Hindlimb muscle (tissue), 1 donor: ENCODE measurements around the gene SLC19A1. TPM values are rescaled to one million over a fixed set of nuclear protein-coding genes. Genes with fewer than 3 reads are reported as not detected.

ENCODE experiments used
- DNase-seq: peaks from one replicate; pipeline ENCODE4 v3.0.0-alpha.2; 2013
- polyA plus RNA-seq: library from polyadenylated mRNA; unstranded; fragments of 120-200 nt; gene quantifications from one replicate; pipeline ENCODE4 v1.2.1, GENCODE V29; 2013; ENCODE audit not compliant: insufficient read length

Gene SLC19A1
- polyA plus RNA-seq, 1 donor = 8.1 TPM

DNA sequence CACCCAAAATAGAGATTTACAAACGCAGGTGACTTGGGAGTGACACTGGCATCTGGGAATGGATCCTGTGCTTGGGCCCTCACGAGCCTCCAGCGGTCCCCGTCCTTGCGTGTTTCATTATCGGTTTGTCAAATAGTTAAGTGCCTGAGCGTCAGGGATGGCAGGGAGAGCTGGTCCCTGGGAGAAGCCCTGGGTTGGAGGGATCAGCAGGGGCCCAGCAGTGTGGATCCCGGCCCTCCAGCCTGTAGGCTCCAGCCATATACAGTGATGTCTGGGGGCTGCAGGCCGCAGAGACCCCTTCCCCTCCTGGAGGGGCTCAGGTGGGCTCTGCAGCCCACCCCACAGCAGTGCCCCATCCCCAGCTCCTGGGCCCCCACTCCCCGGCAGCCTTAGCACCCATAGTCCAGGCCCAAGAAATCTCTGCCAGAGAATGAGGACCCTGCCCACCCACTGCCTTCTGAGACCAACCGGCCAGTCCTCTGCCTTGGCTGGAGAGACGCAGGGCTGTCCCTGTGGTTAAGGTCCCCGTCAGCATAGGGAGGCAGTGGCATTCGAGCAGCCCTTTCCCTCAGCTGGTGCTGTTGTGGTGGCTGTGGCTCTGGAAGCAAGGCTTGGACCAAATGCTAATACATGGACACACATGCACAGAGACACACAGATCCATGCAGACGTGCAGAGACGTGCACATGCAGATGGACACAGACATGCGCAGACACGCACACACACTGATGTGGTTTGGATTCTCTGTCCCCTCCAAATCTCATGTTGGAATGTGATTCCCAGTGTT is 2.4 kb upstream of the SLC19A1 start:
- DNase-seq = no peak

DNA sequence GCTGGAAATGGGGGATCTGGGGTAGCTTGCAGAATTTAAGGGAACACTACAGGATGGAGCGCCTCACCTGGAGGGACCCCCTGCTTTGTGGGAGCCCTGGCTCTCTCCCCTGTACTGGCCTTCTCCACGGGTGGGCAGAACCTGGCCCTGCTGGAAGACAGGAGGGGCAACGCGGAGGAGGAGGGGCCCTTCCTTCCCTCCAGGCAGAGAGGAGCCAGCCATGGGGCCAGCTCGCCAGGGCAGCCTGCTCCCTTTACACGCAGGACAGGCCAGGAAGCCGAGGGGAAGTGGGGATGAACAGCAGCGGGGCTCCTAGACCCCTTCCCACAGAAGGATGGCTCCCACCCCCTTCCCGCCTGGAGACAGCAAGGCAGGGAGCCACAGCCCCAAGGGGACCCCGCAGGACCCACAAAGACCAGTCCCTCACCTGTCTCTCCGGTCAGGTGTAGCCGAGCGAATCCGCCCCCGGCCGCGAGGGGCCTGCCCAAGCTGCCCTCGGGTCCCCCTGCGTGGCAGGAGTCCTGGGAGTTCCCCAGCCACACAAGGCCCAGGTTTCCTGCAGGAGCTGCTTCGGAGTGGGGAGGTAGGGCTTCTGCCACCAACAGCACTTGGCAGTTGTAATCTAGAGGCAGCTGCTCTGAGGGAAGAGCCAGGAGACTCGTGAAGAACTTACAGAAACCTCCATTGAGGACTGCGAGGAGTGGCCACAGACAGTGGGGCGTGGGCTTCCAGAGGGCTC is 1.6 kb upstream of the SLC19A1 start:
- no peak for DNase-seq

DNA sequence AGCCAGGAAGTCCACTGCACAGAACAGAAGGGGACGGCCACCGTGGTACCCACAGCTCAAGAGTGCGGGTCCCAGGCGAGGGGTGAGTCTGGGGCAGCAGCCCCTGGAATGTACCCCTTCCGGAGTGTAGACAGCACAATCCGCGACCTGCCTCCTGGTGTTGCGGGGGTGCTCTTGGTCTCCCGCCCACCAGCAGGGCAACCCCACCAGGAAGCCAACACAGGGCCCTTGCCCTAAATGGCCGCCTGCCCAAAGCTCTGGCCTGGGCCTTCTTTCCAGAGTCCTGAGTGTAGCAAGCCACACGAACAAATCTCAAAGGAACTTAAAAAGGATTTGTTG is 1.1 kb upstream of the SLC19A1 start:
- no peak for DNase-seq

DNA sequence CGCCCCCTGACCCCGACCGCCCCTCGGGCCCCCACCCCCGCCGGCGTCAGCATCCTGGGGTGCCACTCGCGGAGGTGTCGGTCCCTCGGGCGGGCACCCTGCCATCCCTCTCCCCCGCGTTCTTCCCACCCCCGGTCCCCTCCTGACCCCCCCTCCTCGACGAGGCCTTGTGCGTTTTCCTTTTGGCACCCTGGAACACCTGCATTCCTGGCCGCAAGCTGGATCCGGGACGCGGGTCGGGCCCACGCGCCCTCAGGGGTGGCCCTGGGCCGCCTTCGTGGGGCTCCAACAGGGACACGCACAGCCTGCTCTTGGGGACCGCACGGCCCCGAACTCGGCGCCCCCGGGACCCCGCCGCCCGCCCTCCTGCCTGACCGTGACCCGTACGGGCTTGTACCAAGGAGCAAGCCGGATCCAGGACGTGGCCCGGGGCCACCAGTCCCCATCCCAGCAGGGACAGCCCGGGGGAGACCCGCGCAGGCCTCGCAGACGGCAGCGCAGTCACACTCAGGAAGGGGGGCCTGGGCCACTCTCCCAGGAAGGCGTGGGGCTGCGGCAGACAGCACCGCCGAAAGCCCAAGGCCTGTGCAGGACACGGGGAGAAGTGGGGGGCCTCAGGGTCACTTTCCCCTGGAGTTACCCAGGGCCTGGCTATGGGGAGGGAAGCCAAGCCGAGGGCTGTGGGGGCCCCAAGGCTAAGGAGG is 579 bp upstream of the SLC19A1 start:
- no peak for DNase-seq

DNA sequence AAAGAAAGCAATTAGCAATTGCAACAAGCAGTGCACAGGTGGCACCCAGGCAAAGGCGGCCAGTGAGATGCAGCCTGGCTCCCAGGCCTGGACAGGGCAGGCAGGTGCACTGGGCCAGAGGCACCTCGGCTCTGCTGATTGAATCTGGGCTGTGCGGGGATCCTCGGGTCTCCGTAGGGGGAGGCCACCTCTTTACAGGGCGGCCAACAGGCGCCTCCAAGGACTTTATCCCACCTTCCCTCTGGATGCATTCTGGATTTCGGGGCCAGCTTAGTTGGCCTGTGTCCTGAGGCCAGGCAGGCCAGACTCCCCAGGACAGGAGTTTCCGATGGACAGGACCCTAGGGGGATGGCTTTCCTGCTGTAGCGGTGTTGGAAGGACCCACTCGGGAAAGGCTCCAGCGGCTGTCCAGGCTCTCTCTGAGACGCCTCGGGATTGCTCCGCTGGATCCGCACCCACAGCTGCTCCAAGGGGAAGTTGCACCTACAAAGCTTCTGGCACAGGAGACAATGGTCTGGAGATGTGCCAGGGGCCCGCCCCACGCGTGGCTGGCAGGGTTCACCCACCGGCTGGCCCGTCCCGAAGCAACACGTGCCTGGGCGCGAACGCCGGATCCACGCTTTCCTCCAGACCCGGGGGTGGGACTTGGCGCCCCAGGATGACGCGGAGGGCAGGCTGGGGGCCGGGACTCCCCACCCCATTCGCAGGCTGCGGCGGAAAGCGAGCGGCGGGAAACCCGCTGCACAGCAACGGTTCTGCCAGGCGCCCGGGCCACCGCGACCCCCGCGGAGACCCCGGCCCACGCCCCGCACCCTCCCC is 810 bp downstream of the SLC19A1 start:
- peak; percentile 68 for DNase-seq

DNA sequence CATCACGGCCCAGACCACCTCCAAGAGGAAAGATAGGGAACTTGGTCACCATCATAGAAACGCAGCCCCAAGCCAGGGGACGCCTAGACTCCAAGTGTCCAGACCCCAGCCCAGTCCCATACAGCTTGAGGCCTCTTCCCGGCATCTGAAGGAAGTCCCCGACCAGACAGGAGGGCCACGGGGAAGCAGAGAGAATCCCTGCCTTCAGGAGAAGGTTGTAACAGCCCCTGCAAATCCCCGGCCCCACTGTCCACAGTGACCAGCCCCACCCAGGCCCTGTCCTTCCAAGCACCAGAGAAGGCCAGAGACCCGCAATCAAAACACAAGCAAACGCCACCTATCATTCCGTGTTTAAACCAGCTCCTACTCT is 1.7 kb downstream of the SLC19A1 start:
- no peak for DNase-seq

DNA sequence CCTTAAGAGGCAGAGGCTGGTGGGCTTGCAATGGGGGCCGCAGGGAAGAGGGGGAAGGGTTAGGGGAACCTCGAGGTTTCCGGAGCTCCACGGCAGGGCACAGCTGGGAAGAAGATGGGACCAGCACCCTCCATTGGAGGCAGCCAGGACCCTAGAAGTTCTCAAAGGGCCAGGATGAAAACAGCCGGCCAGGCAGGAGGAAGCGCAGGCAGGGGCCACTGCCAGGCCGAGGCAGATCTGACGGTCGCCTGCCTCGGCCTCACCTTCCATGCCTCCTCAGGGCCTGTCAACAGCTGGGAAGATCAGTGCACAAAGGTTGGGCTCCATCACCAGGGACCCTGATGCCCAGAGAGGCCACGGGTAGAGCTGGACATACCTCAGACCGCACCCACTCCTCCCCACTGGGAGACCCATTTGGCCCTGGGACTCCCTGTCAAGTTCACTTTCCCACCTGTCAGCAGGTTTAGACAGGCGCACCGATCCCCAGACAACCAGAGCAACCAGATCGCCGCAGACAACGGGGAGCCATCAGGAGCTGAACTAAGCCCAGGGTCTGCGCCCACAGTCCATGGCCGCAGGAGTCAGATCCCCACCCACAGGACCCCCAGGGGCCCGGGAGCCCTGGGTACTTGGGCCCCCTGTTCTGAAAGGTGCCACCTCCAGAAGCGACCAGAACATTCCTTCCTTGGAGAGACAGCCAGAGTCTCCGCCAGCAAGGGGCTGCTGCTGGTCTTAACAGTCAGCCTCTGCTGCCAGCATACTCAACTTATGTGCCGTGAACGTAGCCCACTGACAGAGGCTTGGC is 2.2 kb downstream of the SLC19A1 start:
- DNase-seq = no peak

DNA sequence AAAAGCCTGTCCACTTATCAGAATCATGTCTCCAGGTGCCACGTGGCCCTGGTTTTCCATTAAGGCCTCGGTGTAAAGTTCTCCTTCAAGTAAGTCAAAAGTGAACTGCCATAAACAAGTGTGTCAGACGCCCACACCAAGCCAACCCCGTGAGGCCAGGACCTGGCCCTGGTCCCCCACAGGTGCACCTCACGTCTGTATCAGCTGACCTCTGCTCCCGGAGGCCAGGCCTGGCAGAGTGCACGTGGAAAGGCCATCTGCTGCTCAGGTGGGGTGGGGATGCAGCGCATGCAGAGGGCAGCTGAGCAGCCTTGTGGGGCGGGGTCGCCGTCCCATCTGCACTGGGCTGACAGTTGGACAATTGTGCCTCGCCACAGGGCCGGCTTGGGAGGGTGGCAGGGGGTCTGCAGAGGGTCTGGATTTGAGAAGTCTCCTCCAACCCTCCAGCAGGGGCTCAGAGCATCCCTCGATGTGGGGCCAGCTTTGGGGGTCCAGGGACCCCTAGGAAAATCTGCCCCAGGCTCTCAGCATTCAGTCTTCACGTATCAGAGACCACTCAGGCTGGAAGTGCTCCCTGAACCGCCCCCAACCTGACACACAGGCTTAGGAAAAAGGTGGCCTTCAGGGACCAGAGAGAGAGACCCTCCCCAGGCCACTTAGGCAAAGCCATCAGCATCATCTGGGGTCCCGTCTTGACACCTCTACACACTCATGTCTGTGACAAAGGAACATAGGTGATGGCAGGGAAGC is 3.0 kb downstream of the SLC19A1 start:
- no peak for DNase-seq

DNA sequence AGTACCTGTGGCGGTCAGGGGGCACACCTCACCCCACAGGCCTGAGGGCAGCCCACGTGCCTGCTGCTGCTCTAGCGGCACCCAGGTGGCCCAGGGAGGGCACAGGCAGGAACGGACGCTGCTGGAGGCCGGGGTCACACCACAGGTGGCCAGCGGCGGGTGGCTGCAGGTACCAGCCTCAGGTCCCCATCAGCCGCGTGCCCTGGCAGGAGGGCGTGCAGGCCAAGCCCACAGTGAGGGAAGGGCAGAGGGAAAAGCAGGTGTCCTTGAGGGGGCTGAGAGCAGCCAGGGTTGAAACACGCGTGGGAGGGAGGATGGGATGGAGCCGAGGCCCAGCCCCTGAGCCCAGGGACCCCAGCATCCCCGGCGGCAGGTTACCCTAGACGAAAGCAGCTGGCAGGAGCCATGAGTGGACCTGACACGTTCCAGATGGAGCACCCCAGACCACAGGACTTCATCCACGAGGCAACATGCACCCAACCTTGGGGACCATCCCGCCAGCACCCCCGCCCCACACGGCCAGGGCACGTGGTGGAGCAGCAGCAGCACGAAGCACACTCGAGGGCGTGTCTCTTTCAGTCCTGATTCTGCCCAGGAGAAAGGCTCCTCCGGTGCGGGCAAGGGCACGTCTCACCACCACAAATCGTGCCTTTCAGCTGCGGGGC is 3.7 kb downstream of the SLC19A1 start:
- no peak for DNase-seq

DNA sequence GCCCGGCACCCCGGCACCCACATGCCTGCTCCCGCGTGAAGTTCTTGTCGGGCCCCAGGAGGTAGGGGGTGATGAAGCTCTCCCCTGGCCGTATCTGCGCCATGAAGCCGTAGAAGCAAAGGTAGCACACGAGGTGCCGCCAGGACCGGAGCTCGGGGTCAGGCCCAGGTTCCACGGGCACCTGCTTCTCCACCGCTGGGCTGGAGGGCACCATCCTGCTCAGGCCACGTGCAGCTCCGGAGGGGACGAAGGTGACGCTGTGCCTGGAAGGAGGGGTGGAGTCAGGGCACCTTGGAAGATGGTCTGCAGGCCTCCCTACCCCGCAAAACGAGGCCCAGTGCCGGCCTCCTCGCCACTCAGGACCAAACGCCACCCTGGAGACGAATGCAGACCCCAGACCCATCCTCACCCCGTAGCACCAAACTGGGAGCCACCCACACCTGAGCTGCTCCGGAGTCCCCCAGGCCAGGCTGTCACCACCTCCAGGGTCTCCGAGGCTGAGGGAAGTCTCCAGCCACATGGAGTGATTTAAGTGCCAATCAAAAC is 4.4 kb downstream of the SLC19A1 start:
- no peak for DNase-seq

DNA sequence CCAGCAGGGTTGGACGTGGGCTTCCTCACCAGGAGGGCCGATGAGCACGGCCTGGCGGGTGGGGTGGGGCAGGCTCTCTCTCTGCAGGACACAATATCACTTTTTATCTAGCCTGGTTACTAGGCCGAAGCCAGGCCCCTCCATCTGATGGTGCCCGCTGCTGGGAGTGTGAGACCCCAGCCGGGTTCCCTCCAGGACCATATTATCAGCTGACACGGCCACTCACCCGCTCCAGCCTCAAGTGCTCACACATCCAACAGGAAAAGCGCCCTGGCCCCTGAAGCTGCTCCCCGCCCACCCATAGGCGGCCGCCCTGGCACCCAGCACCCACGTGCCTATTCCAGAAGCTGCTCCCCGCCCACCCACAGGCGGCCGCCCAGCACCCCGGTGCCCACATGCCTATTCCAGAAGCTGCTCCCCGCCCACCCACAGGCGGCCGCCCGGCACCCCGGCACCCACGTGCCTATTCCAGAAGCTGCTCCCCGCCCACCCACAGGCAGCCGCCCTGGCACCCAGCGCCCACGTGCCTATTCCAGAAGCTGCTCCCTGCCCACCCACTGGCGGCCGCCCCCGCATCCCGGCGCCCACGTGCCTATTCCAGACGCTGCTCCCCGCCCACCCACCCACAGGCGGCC is 5.0 kb downstream of the SLC19A1 start:
- DNase-seq = no peak

DNA sequence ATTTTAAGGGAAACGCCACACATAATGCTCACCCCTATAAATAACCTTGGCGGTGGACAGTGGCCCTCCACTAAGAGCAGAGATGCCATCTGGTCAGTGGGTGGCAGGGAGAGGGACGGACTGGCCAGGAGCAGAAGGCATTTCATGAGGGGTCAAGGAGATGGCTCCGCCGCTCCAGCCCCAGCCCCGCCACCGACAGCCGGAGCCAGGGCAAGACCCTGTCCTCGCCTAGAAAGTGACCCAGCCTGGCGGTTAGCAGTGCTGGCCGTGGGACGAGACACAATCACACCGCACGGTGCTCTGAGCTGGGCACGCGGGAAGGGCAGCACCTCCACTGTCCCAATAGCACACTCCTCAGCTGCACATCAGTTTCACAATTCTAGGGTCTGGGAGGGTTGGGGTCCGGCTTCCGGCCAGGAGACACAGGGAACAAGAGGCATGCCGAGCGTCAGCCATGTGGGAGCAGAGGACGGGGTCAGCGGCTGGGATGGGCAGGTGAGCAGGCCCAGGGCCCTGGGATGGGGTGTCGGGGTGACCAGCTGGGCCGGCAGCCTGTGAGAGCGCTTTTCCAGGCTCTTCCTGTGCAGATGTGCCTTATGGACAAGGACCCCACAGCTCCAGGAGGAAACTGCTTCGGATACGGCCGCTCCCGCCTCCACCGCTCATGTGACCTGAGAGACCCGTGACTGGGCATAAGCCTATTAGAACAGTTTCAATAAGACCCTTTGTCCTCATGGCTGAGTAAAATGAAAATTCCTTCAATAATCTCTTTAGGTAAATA is 5.7 kb downstream of the SLC19A1 start:
- no peak for DNase-seq

DNA sequence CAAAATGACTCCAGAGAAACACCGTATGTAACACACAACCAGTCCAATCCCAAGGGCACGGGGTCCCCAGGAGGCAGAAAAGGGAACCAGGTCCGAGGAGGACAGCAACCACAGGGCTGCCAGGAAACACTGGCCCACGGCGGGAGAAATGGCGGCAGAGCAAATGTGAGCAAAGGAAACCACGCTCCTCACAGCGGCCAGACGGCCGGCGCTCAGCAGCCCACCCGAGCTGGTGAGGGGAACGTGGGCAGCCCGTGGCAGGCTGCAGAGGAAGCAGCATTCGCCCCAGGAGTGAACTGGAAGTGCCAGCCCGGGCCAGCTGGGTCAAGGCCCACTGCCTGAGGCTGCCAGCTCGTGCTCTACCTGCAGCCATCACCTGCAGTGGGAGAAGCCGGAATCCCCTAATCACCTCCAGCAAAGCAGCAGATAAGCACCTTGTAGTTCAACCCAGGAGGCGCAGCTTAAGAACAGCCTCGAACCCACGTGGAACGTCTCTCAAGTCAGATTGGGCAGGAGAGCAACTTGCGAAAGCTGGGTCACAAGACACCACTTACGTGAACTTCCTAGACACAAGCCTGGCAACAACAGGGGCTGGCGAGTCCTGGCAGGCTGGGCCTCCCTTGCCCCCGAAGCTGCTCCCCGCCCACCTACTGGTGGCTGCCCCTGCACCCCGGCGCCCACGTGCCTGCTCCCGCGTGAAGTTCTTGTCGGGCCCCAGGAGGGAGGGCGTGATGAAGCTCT is 6.7 kb downstream of the SLC19A1 start:
- DNase-seq = no peak

DNA sequence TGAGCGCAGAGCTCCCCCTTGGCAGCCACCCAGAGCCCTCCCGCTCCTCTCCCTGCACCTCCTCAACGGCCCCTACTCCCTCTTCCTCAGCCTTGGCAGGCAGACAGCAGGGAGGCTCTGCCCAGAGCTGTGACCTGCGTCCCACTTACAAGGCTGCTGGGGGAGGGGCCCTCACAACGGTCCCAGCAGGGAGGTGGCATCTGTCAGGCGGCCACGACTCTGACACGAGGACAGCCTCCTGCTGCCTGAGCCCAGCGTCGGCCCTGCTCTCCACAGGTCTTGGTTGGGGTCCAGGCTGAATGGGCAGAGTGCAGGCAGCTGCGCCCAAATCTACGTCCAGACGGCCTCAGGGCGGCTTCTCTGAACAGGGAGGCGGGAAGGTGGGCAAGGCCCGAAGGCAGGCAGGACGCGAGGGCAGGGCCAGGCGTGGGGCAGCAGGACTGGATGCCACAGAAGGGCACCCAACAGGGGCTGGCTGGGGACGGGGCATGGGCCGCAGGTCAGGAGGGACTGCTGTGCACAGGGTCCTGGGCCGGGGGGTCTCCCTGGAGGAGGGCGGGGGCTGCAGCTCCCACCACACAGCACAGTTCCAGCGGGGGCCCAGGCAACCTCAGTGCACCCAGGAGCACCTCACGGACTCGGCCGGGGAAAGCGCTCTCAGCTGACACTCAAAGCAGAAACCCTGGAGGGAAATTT is 7.5 kb downstream of the SLC19A1 start:
- peak; percentile 46 for DNase-seq

DNA sequence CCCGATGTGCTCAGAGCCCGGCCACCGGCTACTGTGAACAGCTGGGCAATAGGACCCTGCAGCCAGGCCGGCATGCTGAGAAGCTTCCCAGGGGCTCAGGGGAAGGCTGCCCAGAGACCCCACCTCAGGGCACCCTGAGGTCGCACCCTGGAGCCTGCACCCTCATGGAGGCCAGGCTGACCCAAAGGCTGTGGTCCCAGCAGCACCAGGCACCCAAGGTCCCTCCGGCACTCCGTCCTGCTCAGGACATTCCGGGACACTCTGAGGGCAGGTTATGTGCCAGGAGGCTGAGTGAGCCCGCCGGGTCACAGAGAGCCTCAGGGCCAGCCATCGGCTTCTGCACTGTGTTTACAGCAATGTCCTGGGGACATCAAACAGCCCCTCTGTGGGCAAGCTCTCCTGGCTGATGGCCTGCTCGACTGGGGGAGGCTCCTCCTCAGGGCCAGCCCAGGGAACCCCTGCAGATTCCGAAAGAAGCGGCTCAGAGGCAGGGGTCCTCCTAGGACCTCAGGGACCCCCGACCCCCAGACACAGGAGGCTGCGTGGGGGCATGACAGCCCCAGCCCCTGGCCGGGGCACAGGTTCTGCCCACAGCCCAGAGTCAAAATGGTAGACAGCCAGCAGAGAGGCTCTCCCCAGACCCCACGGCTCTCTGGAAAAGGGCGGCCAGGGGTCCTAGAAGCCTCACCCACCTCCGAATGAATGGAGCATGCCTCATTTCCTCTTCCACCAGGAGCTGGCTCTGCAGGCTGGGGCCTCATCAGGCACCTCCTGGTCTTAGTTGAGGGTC is 8.2 kb downstream of the SLC19A1 start:
- no peak for DNase-seq

DNA sequence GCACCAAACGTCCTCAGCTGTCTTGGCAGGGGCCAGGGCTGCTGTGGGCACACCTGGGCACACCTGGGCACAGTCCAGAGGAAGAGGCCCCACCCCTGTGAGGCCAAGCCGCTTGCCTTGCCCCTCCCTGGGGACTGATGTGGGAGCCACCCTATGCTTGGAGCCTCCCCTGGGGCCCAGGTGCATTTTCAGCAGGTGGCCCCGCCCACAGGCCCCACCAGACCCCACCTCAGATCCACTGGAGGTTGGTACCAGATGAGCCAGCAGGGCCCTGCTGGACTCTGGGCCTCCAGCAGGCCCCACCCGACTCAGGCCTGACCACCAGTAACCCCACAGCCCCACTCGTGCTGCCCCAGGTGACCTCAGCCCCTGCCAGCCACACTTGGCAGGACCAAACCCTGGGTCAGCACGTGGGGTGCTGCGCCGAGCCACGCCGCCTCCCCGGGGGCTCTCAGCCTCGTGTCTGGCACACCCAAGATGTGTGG is 8.8 kb downstream of the SLC19A1 start:
- DNase-seq = no peak
